Left lobe of liver (tissue), 2 donors: ENCODE data around the gene PAFAH2. TPM values are rescaled to one million over a fixed set of nuclear protein-coding genes. Genes with fewer than 3 reads are reported as not detected.

Source experiments
- ATAC-seq: fragments of 200-7000 bp; cut with Tn5 transposase; one replicate; pipeline ENCODE4 v1.9.1; 2020; ENCODE audit warnings: mild to moderate bottlenecking, moderate library complexity
- DNase-seq: peaks from one replicate; pipeline ENCODE4 v3.0.0-alpha.2; 2020; ENCODE audit warnings: low spot score
- total RNA-seq: library from RNA; stranded (reverse); gene quantifications from one replicate; pipeline ENCODE4 v1.2.1, GENCODE V29; 2021
- donor health status: DM: no; HTN: no; CAD: no; lungs with moderate emphysema.
- donor health status: DM: no; HTN: yes; CAD: no.

The PAFAH2 gene
- total RNA-seq, 1 donor from 2014 or later: 23.1 TPM

DNA sequence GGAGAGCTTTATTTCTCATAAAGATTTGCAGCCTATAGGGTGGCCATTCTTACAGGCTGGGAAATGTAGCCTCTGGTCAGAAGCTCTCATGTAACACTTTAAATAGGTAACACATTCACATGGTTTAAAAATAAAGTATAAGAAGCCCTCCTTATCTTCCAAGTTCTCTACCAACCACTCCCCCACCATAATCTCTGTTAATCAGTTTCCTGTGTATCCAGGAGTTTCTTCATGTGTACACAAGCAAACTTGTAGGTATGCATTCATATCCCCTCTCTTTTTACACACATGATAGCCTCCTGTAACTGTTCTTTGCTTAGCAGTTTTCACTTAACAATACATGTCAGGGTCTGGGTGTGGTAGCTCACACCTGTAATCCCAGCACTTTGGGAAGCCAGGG, 86.7 kb downstream of the PAFAH2 start:
- DNase-seq: no peak
- ATAC-seq: no peak

Other genes with a start within 250 kb of the PAFAH2 start
- gene SELENON, start 197.9 kb downstream of the PAFAH2 start, total RNA-seq: 13.5 TPM
- gene MTFR1L, start 178.1 kb downstream of the PAFAH2 start, total RNA-seq: 52.7 TPM
- gene AUNIP, start 138.6 kb downstream of the PAFAH2 start, total RNA-seq: not detected
- 5.1 TPM for gene PAQR7, start 122.4 kb downstream of the PAFAH2 start, total RNA-seq
- gene STMN1, start 91.6 kb downstream of the PAFAH2 start, total RNA-seq: 5.2 TPM
- not detected for gene EXTL1, start 23.7 kb upstream of the PAFAH2 start, total RNA-seq
- gene SLC30A2, start 48.1 kb upstream of the PAFAH2 start, total RNA-seq: 0.33 TPM
- gene TRIM63, start 69.6 kb upstream of the PAFAH2 start, total RNA-seq: 0.20 TPM
- gene PDIK1L, start 113.8 kb upstream of the PAFAH2 start, total RNA-seq: 6.3 TPM
- 0.28 TPM for gene FAM110D, start 161.0 kb upstream of the PAFAH2 start, total RNA-seq
- not detected for gene C1orf232, start 170.9 kb upstream of the PAFAH2 start, total RNA-seq
- 23.7 TPM for gene ZNF593, start 171.8 kb upstream of the PAFAH2 start, total RNA-seq
- not detected for gene ZNF593OS, start 173.8 kb upstream of the PAFAH2 start, total RNA-seq
- 0.63 TPM for gene CNKSR1, start 179.4 kb upstream of the PAFAH2 start, total RNA-seq
- not detected for gene CATSPER4, start 192.5 kb upstream of the PAFAH2 start, total RNA-seq
- 5.5 TPM for gene CEP85, start 236.1 kb upstream of the PAFAH2 start, total RNA-seq